H54 (cell line): ENCODE data around the gene CD84.
"Not testable (repeated sequence)": the region's sequence is repeated elsewhere in the genome, so short reads cannot be mapped to it uniquely, and the experiment has no call there.

ENCODE experiments used
- DNase-seq: peaks from one replicate; pipeline ENCODE4 v3.0.0; 2011; ENCODE audit warnings: low spot score, mixed read lengths; ENCODE audit not compliant: insufficient read length
- FAIRE-seq: peaks from 3 replicates; lab custom pipeline; 2011; peaks lifted over from hg19 to GRCh38; lab: Jason Lieb, UNC
- POLR2A ChIP-seq: IDR thresholded peaks from 2 replicates; pipeline ENCODE4 v1.6.1; 2011; ENCODE audit warnings: low read depth, mild to moderate bottlenecking, low read length

CD84 gene

GRCh38 chr1:160579216-160579701 lies at the start of gene CD84:
CD84 (minus strand) TSS chr1:160579496; CDS start chr1:160579437, 59 bp downstream.
- no peak for TF ChIP-seq POLR2A
- DNase-seq (no peak), FAIRE-seq (no peak)

DNA sequence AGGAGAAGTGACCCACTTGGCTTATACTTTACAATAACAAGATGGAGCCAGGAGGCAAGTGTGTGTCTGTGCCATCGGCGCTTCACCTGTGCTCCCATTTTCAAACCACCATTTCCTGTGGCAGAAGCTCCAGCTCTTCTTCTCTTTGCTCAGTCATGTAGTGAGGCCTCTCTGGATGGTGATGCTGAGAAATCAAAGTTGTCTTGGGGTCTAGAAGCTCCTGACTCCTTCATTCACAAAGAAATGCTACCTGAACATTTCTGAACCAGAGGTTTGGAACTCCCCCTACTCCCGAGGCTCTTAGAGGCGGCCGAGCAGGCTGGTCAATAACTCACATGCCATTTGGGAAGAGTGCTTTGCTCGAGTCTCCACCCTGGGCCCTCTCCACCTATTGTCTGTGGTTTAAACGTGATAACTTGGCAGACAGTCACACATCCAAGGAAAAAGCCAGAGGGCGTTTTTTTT lies 49.5 kb upstream of the CD84 start:
- DNase-seq, result no peak
- TF ChIP-seq POLR2A, result no peak
- FAIRE-seq, result no peak

- not testable (repeated sequence) for FAIRE-seq, DNase-seq
Observed at GRCh38 chr1:160627677-160628289, 48.5 kb upstream of the CD84 start.

- no peak for DNase-seq
- no peak for FAIRE-seq
- TF ChIP-seq POLR2A, result no peak
Observed at GRCh38 chr1:160626509-160627342, 47.4 kb upstream of the CD84 start.

GRCh38 chr1:160625725-160626498 lies 46.6 kb upstream of the CD84 start:
- FAIRE-seq, result no peak
- TF ChIP-seq POLR2A, result no peak
- no peak for DNase-seq

DNA sequence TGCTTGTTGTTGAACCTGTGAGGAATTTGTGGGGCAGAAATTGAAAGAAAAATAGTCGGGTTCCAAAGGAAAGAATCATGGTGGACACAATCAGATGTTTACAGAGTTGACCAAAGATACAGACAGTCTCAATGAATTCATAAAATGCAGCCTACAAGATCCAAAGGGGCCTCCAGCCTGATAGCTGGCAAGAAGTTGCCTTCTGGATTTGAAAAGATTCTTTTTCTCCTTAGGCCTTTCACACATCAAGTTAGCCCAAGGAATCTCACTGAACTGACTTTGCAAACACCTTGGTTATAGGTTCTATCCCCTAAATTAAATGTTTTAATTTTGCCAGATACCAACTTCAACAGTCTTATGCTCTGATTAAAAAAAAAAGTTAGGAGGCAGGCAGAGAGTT lies 46.0 kb upstream of the CD84 start:
- no peak for TF ChIP-seq POLR2A
- no peak for FAIRE-seq
- DNase-seq, result no peak

DNA sequence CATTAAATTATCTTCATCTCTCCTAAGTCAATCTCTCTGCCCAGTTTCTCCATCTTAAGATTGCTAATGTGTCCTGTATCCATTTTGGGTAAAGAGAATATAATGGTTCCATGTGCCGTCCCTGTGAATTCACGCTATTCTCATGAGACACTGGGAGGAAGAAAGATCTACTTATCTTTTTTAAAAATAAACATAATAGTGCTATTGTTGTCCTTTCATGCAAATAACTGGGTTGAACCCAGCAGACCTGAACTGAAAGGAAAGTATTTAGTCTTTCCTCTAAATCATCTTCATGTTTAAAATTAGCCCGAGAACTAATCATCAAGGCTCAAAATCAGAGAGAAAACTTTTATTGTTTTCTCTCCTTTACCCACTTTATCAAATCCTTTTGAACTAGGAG lies 45.2 kb upstream of the CD84 start:
- DNase-seq (no peak), FAIRE-seq (no peak)
- TF ChIP-seq POLR2A, result no peak

DNA sequence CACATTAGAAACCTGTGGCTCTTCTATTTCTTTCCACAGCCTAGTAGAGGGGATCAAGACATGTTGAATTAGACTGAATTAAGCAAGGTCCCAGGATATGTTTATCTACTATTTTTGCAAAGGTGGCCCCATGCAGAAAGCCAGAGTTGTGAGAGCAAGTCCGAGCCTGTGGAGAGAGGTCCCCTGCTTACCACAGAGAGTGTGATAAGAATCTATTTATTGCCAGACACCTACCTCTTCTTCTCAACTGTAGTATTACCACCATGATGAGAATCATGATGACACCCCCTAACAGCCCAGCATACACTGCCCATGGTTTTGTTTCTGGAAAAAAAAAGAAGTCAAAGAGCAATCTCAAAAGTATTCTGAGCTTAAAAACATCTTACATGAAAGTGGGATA lies 44.6 kb upstream of the CD84 start:
- DNase-seq (no peak), FAIRE-seq (no peak)
- no peak for TF ChIP-seq POLR2A

GRCh38 chr1:160623227-160623633 lies 43.9 kb upstream of the CD84 start:
- no peak for FAIRE-seq
- DNase-seq, result no peak
- no peak for TF ChIP-seq POLR2A

DNA sequence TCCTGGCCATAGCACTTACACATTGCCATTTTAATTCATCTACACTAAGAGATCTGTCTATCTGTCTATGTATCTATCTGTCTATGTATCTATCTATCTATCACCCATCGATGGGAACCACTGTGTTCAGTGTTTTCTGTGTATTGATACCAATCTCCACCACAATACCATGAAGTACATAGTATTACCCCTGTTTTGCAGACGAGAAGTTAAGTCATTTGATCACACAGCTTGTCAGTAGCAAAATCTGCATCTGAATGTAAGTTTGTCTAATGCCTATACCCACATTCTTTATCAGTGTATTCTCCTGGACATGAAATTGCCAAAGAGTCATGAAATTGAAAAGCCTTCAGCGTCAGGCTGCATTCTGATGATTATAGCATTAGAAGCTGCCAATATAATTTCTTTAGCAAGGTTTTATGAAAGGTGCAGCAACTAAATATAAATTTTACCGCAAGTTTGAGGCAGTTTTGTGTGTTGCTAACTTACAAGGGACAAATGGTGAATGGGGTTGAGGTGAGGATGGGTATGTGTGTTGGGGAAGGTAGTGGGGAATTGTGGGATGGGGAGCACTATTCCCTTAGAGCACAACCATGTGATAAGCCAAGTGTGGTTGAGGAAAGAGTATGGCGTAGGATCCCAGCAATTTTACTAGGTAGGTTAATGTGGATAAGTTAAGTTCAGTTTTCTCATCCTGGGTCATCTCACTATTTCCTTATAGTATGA lies 43.4 kb upstream of the CD84 start:
- FAIRE-seq, result no peak
- no peak for DNase-seq
- no peak for TF ChIP-seq POLR2A

GRCh38 chr1:160621633-160622413 lies 42.5 kb upstream of the CD84 start:
- FAIRE-seq (no peak), DNase-seq (no peak)
- TF ChIP-seq POLR2A, result no peak

GRCh38 chr1:160620942-160621632 lies 41.8 kb upstream of the CD84 start:
- no peak for DNase-seq
- no peak for FAIRE-seq
- TF ChIP-seq POLR2A, result no peak
